Activated CD8-positive, alpha-beta T cell treated with anti-CD3 and anti-CD28 coated beads, Interleukin-2, amount 10 ng/mL, durations not matched to agents 7 days and 5 days (primary cell): Measurements from ENCODE around the gene TMEM14B. TPM values are rescaled to one million over a fixed set of nuclear protein-coding genes. Genes with fewer than 3 reads are reported as not detected.
"Not testable (repeated sequence)": the region's sequence is repeated elsewhere in the genome, so short reads cannot be mapped to it uniquely, and the experiment has no call there.

Experiments used
- ATAC-seq: fragments of 150-1000 bp; cut with Tn5 transposase; one replicate; pipeline ENCODE4 v1.10.0; 2021; ENCODE audit warnings: moderate library complexity
- CTCF ChIA-PET: fragments of 350-600 bp; sonication (Branson Sonifier 250); formaldehyde crosslinking; loops from one replicate; lab custom pipeline; 2021; ENCODE audit warnings: antibody characterized with exemption; lab: Charles Lee
- POLR2A ChIA-PET: fragments of 350-600 bp; sonication (Branson Sonifier 250); formaldehyde crosslinking; loops from one replicate; lab custom pipeline; 2021; ENCODE audit warnings: antibody characterized with exemption; lab: Charles Lee
- DNase-seq: peaks from one replicate; pipeline ENCODE4 v3.0.0-alpha.2; 2020
- H3K27ac Mint-ChIP-seq: one replicate; pipeline ENCODE4 v1.8.0; 2021; ENCODE audit warnings: mild to moderate bottlenecking, mixed read lengths
- H3K27me3 Mint-ChIP-seq: one replicate; pipeline ENCODE4 v1.8.0; 2021; ENCODE audit warnings: low read depth, mixed read lengths
- H3K36me3 Mint-ChIP-seq: one replicate; pipeline ENCODE4 v1.8.0; 2021; ENCODE audit warnings: low read depth, mixed read lengths
- H3K4me1 Mint-ChIP-seq: one replicate; pipeline ENCODE4 v1.8.0; 2021; ENCODE audit warnings: low read depth, mixed read lengths
- H3K4me3 Mint-ChIP-seq: one replicate; pipeline ENCODE4 v1.8.0; 2021; ENCODE audit warnings: mild to moderate bottlenecking, mixed read lengths
- H3K9me3 Mint-ChIP-seq: one replicate; pipeline ENCODE4 v1.8.0; 2022; ENCODE audit warnings: mixed read lengths; ENCODE audit not compliant: insufficient read depth
- total RNA-seq, 2 experiments: library from RNA; stranded (reverse); gene quantifications; one replicate each; pipeline ENCODE4 v1.2.3, GENCODE V29; 2021

Gene TMEM14B
- 10 to 100 TPM; 85.7 to 92.6 TPM for total RNA-seq

GRCh38 chr6:10747251-10747972 lies at the start of gene TMEM14B:
TSS of gene TMEM14B (plus strand) at chr6:10747805. CDS start at chr6:10749246, 1,441 bp downstream.
- Mint-ChIP-seq H3K9me3 (no peaks in the 10 kb centered on the region), H3K27ac (peak within 1 kb of the TSS; percentile 95), H3K4me1 (peaks cover 45% of the 10 kb centered on the region), H3K36me3 (peaks cover 31% of the 10 kb centered on the region), H3K27me3 (no peaks in the 10 kb centered on the region), H3K4me3 (peak within 1 kb of the TSS; percentile 96)
- ATAC-seq (peak; percentile 97), DNase-seq (peak; percentile 100)
- CTCF ChIA-PET: interaction anchor here (0.6 to 2.1 kb wide), 9 partner anchors 12 to 269 kb away, joined by 3 to 11 read pairs (median 4); partner anchors contain the start of genes C6orf52, PAK1IP1 and TMEM14C
- POLR2A ChIA-PET: interaction anchor here (0.5 to 3.9 kb wide), 11 partner anchors 10 to 673 kb away, joined by 3 to 39 read pairs (median 3); partner anchors contain the start of genes C6orf52, PAK1IP1 and TMEM14C

- ChIA-PET POLR2A (no interaction called here), CTCF (no interaction called here)
- no peaks in the 10 kb centered on the region for H3K9me3 Mint-ChIP-seq
- H3K36me3 Mint-ChIP-seq: peaks cover 20% of the 10 kb centered on the region
- no peak overlapping the region for H3K27ac Mint-ChIP-seq
- H3K27me3 Mint-ChIP-seq: no peaks in the 10 kb centered on the region
- peaks cover 9% of the 10 kb centered on the region for H3K4me1 Mint-ChIP-seq
- ATAC-seq: no peak
- no peak overlapping the region for H3K4me3 Mint-ChIP-seq
- DNase-seq: no peak
Observed at GRCh38 chr6:10713962-10714361, 33.6 kb upstream of the TMEM14B start.

GRCh38 chr6:10719296-10719963 lies 28.2 kb upstream of the TMEM14B start:
- Mint-ChIP-seq H3K36me3 (peaks cover 27% of the 10 kb centered on the region), H3K4me1 (peaks cover 48% of the 10 kb centered on the region), H3K27ac (peak overlapping the region; percentile 87), H3K9me3 (no peaks in the 10 kb centered on the region), H3K4me3 (peak overlapping the region; percentile 78), H3K27me3 (no peaks in the 10 kb centered on the region)
- ATAC-seq (peak; percentile 4), DNase-seq (peak; percentile 70)
- CTCF ChIA-PET: interaction anchor here (0.9 to 3.5 kb wide), 8 partner anchors 8 to 380 kb away, joined by 3 to 23 read pairs (median 3); partner anchors contain the start of genes C6orf52 and PAK1IP1
- POLR2A ChIA-PET: interaction anchor here (0.6 to 4.6 kb wide), 6 partner anchors 13 to 191 kb away, joined by 3 to 43 read pairs (median 9); partner anchors contain the start of genes C6orf52, PAK1IP1 and TMEM14B

GRCh38 chr6:10719964-10720264 lies 27.7 kb upstream of the TMEM14B start:
- ChIA-PET POLR2A (interaction anchor here (0.6 to 4.6 kb wide), 8 partner anchors 9 to 191 kb away, joined by 3 to 43 read pairs (median 6); partner anchors contain the start of genes C6orf52, PAK1IP1 and TMEM14B), CTCF (interaction anchor here (0.9 to 3.5 kb wide), 7 partner anchors 8 to 379 kb away, joined by 3 to 23 read pairs (median 3); partner anchors contain the start of genes C6orf52 and PAK1IP1)
- ATAC-seq: no peak
- H3K36me3 Mint-ChIP-seq: peaks cover 27% of the 10 kb centered on the region
- H3K27ac Mint-ChIP-seq: peak overlapping the region; percentile 87
- H3K4me1 Mint-ChIP-seq: peaks cover 53% of the 10 kb centered on the region
- no peak for DNase-seq
- no peaks in the 10 kb centered on the region for H3K27me3 Mint-ChIP-seq
- peak overlapping the region; percentile 78 for H3K4me3 Mint-ChIP-seq
- H3K9me3 Mint-ChIP-seq: no peaks in the 10 kb centered on the region

GRCh38 chr6:10720265-10720959 lies 27.2 kb upstream of the TMEM14B start:
- peak overlapping the region; percentile 90 for H3K27ac Mint-ChIP-seq

DNA sequence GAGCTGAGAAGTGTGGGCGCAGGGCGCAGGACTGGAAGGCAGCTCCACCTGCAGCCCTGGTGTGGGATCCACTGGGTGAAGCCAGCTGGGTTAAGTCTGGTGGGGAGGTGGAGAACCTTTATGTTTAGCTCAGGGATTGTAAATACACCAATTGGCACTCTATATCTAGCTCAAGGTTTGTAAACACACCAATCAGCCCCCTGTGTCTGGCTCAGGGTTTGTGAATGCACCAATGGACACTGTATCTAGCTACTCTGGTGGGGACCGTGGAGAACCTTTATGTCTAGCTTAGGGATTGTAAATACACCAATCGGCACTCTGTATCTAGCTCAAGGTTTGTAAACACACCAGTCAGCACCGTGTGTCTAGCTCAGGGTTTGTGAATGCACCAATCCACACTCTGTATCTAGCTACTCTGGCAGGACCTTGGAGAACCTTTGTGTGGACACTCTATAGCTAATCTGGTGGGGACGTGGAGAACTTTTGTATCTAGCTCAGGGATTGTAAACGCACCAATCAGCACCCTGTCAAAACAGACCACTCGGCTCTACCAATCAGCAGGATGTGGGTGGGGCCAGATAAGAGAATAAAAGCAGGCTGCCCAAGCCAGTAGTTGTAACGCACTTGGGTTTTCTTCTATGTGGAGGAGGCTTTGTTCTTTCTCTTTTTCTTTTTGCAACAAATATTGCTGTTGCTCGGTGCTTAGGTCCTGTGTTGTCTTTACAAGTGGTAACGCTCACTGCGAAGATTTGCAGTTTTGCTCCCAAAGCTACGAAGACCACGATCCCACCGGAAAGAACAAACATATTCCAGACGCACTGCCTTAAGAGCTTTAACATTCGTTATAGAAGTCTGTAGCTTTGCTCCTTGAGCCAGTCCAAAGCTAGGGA lies 26.4 kb upstream of the TMEM14B start:
- not testable (repeated sequence) for ATAC-seq, H3K9me3 Mint-ChIP-seq, H3K27me3 Mint-ChIP-seq
- Mint-ChIP-seq H3K36me3 (peaks cover 35% of the 10 kb centered on the region), H3K4me1 (peaks cover 57% of the 10 kb centered on the region), H3K4me3 (peak overlapping the region; percentile 91), H3K27ac (peak overlapping the region; percentile 90)
- peak; percentile 44 for DNase-seq
- ChIA-PET CTCF (interaction anchor here (0.7 to 3.5 kb wide), 10 partner anchors 17 to 242 kb away, joined by 3 to 23 read pairs (median 4); partner anchors contain the start of genes C6orf52 and PAK1IP1), POLR2A (interaction anchor here (0.5 to 4.6 kb wide), 9 partner anchors 10 to 193 kb away, joined by 3 to 43 read pairs (median 5); partner anchors contain the start of genes C6orf52, PAK1IP1 and TMEM14B)

More at GRCh38 chr6:10720265-10720959, 27.2 kb upstream of the TMEM14B start:
- no peaks in the 10 kb centered on the region for H3K27me3 Mint-ChIP-seq
- H3K9me3 Mint-ChIP-seq: no peaks in the 10 kb centered on the region
- ChIA-PET CTCF (interaction anchor here (0.7 to 3.5 kb wide), 11 partner anchors 9 to 242 kb away, joined by 3 to 23 read pairs (median 4); partner anchors contain the start of genes C6orf52 and PAK1IP1), POLR2A (interaction anchor here (0.7 to 4.6 kb wide), 10 partner anchors 9 to 192 kb away, joined by 3 to 43 read pairs (median 6); partner anchors contain the start of genes C6orf52, PAK1IP1 and TMEM14B)
- peak; percentile 52 for ATAC-seq
- DNase-seq: peak; percentile 68
- H3K36me3 Mint-ChIP-seq: peaks cover 29% of the 10 kb centered on the region
- peaks cover 56% of the 10 kb centered on the region for H3K4me1 Mint-ChIP-seq
- H3K4me3 Mint-ChIP-seq: peak overlapping the region; percentile 91

DNA sequence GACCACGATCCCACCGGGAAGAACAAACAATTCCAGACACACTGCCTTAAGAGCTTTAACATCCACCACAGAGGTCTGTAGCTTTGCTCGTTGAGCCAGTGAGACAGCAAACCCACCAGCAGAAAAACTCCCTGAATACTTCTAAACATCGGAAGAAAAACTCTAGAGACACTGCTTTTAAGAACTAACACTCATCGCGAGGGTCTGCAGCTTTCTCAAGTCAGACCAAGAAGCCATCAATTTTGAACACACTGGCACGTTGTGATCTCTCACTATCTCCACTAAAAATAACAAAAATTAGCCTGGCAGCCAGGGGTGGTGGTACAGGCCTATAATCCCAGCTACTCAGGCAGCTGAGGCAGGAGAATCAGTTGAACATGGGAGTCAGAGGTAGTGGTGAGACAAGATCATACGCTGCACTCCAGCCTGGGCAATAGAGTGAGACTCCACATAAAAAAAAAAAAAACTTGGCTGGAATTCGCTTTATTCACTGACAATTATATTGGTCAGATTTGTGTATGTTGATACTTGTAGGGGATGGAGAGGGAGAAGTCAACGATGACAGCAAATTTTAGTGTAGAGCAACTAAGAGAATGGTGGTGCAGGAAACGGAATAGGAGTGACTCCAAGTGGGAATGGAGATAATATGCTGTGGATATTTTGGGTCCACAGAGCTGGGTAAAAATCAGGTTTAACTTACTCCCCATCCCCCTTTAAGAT lies 25.6 kb upstream of the TMEM14B start:
- POLR2A ChIA-PET: interaction anchor here (1.2 to 4.6 kb wide), 4 partner anchors 11 to 27 kb away, joined by 6 to 43 read pairs (median 23); partner anchors contain the start of genes C6orf52, PAK1IP1 and TMEM14B
- no peak for DNase-seq
- peak overlapping the region; percentile 91 for H3K4me3 Mint-ChIP-seq

GRCh38 chr6:10722570-10722819 lies 25.1 kb upstream of the TMEM14B start:
- CTCF ChIA-PET: interaction anchor here (1.8 to 3.5 kb wide), 2 partner anchors 24 to 27 kb away, joined by 6 to 23 read pairs; partner anchors contain the start of genes C6orf52 and PAK1IP1
- DNase-seq (no peak), ATAC-seq (no peak)
- peak overlapping the region; percentile 91 for H3K4me3 Mint-ChIP-seq
- POLR2A ChIA-PET: interaction anchor here (2.0 to 4.6 kb wide), 2 partner anchors 25 to 28 kb away, joined by 6 to 39 read pairs; partner anchors contain the start of genes C6orf52, PAK1IP1 and TMEM14B
- no peaks in the 10 kb centered on the region for H3K27me3 Mint-ChIP-seq
- no peaks in the 10 kb centered on the region for H3K9me3 Mint-ChIP-seq
- peak overlapping the region; percentile 90 for H3K27ac Mint-ChIP-seq
- peaks cover 57% of the 10 kb centered on the region for H3K4me1 Mint-ChIP-seq
- peaks cover 39% of the 10 kb centered on the region for H3K36me3 Mint-ChIP-seq

More for the DNA sequence above, 25.6 kb upstream of the TMEM14B start:
- H3K9me3 Mint-ChIP-seq: no peaks in the 10 kb centered on the region
- peaks cover 36% of the 10 kb centered on the region for H3K36me3 Mint-ChIP-seq
- H3K27me3 Mint-ChIP-seq: no peaks in the 10 kb centered on the region
- no peak for ATAC-seq
- H3K27ac Mint-ChIP-seq: peak overlapping the region; percentile 90
- peaks cover 57% of the 10 kb centered on the region for H3K4me1 Mint-ChIP-seq
- CTCF ChIA-PET: interaction anchor here (0.7 to 3.5 kb wide), 8 partner anchors 16 to 243 kb away, joined by 3 to 23 read pairs (median 4); partner anchors contain the start of genes C6orf52 and PAK1IP1

DNA sequence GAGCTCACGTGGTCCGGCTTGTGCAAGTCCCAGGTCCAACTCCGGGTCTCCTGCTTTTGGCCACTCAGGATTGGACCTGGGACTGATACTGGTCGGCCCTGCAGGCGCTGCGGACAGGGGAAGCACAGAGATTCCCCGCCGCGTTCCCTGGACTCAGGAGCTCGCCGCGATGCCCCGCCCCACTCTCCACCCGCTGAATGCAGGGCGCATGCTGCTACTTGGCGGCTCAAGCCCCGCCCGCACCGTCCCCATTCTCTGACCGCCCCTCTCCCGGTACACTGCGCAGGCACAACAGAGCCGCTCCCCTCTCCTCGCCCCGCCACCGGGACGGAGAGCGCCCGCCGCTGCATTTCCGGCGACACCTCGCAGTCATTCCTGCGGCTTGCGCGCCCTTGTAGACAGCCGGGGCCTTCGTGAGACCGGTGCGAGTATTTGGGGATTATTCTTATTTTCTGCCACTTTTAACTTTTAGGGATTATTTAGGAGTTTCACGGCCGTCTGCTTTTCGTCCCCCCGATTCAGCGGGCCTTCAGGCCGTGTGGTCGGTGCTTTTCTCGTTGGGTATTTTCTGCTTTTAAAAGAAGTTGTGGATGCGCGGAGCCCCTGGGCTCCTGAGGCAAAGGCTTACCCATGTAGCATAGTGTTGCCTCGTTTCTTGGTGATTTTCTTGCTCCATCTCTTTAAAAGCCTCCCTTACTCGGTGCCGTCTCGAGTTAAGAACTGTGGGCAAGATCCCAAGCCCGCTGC lies 24.6 kb upstream of the TMEM14B start, which contains the start of gene TMEM14C:
Gene TMEM14C, plus strand, starts transcription at position 251 of the 747 bp plus-strand sequence. CDS start 1,544 bp downstream, outside the sequence.
- ChIA-PET CTCF (interaction anchor here (1.2 to 1.8 kb wide), 2 partner anchors 10 to 24 kb away, joined by 6 read pairs; no protein-coding TSS in a partner anchor), POLR2A (interaction anchor here (2.0 to 4.6 kb wide), 2 partner anchors 25 to 28 kb away, joined by 6 to 39 read pairs; partner anchors contain the start of genes C6orf52, PAK1IP1 and TMEM14B)
- peak within 1 kb of the TSS; percentile 90 for H3K27ac Mint-ChIP-seq
- peak; percentile 92 for ATAC-seq
- peak within 1 kb of the TSS; percentile 91 for H3K4me3 Mint-ChIP-seq
- H3K27me3 Mint-ChIP-seq: no peaks in the 10 kb centered on the region
- peaks cover 36% of the 10 kb centered on the region for H3K36me3 Mint-ChIP-seq
- peak; percentile 87 for DNase-seq
- peaks cover 58% of the 10 kb centered on the region for H3K4me1 Mint-ChIP-seq
- H3K9me3 Mint-ChIP-seq: no peaks in the 10 kb centered on the region
